Measurements from ENCODE around the gene CCM2L. TPM values are rescaled to one million over a fixed set of nuclear protein-coding genes. Genes with fewer than 3 reads are reported as not detected.

The CCM2L gene
- total RNA-seq, 1 donor = not detected

DNA sequence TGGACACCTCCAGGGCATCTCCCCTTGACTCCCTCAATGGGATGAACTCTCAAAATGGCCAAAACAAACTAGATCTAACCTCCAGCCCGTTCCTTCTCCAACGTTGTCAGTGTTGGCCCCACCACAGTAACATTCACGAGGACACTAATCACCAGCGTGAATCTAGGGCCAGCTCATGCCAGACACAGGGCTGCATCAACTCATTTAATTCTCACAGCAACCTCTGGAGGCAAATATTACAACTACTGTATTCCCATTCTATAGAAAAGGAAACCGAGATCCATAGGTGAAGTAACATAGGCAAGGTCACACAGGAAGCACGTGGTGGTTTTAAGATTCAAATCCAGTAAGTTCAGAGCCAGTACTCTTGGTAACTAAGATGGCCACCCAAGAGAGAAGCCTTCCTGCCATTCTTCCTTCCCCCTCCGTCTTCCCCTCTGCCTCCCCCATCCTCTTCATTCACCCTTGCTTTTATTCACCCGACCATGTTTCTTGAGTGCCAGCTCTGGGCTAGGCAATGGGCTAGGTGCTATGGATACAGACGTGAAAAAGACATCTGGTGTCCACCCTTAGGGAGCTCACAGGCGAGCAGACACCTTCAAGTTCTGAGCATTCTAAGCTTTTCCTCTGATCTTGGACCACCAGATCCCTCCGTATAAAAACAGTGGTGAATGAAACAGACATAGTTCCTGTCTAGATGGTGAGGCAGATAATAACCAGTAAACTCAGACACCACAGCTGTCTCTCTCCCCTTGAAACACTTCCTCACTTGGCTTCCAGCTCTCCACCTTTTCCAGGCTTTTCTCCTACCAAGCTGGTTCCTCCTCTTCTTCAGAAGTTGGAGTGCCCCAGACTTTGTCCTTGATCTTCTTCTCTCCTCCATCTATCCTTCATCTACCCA lies 9.6 kb downstream of the CCM2L start:
- no peaks in the 10 kb centered on the region for H3K9me3 ChIP-seq (ENCODE audit: low read depth, low read length)
- no peak overlapping the region for H3K4me2 ChIP-seq (ENCODE audit: insufficient read depth, low read length)
- no peak overlapping the region for H2AFZ ChIP-seq (ENCODE audit: low read length)
- TF ChIP-seq CTCF (IDR thresholded peaks at IDR 0.05; ENCODE audit: extremely low read depth, low read depth, low read length) = no peak
- H3K27me3 ChIP-seq (ENCODE audit: insufficient read depth, low read length) = peaks cover 56% of the 10 kb centered on the region
- H3K27ac ChIP-seq (ENCODE audit: low read depth, low read length) = no peak overlapping the region
- no peaks in the 10 kb centered on the region for H3K79me2 ChIP-seq (ENCODE audit: insufficient read depth, low read length)
- H3K4me1 ChIP-seq (ENCODE audit: insufficient read depth, low read length) = no peaks in the 10 kb centered on the region
- H3K36me3 ChIP-seq (ENCODE audit: insufficient read depth, low read length) = no peaks in the 10 kb centered on the region
- no peak overlapping the region for H3K4me3 ChIP-seq (ENCODE audit: insufficient read depth, low read length)
- no peaks in the 10 kb centered on the region for H4K20me1 ChIP-seq (ENCODE audit: insufficient read depth, low read length)
- DNase-seq (ENCODE audit: insufficient read length, low spot score, missing footprints) = peak; percentile 57

GRCh38 chr20:32021091-32021490 lies 10.9 kb downstream of the CCM2L start:
- no peak for TF ChIP-seq CTCF (IDR thresholded peaks at IDR 0.05; ENCODE audit: extremely low read depth, low read depth, low read length)
- peak; percentile 87 for DNase-seq (ENCODE audit: insufficient read length, low spot score, missing footprints)
- H3K9me3 ChIP-seq (ENCODE audit: low read depth, low read length) = no peaks in the 10 kb centered on the region
- no peaks in the 10 kb centered on the region for H3K79me2 ChIP-seq (ENCODE audit: insufficient read depth, low read length)
- no peak overlapping the region for H3K4me3 ChIP-seq (ENCODE audit: insufficient read depth, low read length)
- H3K27ac ChIP-seq (ENCODE audit: low read depth, low read length) = no peak overlapping the region
- H2AFZ ChIP-seq (ENCODE audit: low read length) = no peak overlapping the region
- H3K4me2 ChIP-seq (ENCODE audit: insufficient read depth, low read length) = no peak overlapping the region
- H3K36me3 ChIP-seq (ENCODE audit: insufficient read depth, low read length) = no peaks in the 10 kb centered on the region
- H3K4me1 ChIP-seq (ENCODE audit: insufficient read depth, low read length) = no peaks in the 10 kb centered on the region
- no peaks in the 10 kb centered on the region for H4K20me1 ChIP-seq (ENCODE audit: insufficient read depth, low read length)
- peaks cover 64% of the 10 kb centered on the region for H3K27me3 ChIP-seq (ENCODE audit: insufficient read depth, low read length)

DNA sequence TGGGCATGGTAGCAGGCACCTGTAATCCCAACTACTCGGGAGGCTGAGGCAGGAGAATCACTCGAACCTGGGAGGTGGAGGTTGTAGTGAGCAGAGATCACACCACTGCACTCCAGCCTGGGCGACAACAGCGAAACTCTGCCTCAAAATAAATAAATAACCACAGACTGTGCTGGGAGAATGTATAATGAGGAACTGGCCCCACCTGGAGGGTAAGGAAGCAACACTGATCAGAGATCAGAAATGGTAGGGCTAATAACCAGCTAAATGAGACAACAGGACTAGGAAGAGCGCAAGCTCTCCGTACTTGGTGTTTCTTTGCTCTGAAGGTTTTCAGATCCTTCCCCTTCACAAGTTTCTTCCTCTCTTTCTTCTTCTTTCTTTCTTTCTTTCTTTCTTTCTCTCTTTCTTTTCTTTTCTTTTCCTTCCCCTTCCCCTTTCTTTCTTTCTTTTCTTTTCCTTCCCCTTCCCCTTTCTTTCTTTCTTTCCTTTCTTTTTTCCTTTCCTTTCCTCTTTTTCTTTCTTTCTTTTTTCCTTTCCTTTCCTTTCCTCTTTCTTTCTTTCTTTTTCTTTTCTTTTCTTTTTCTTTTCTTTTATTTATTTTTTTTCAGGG lies 14.6 kb downstream of the CCM2L start:
- Histone ChIP-seq H3K79me2 (ENCODE audit: insufficient read depth, low read length) (no peaks in the 10 kb centered on the region), H3K27ac (ENCODE audit: low read depth, low read length) (no peak overlapping the region), H2AFZ (ENCODE audit: low read length) (no peak overlapping the region), H3K27me3 (ENCODE audit: insufficient read depth, low read length) (peaks cover 48% of the 10 kb centered on the region), H3K4me3 (ENCODE audit: insufficient read depth, low read length) (no peak overlapping the region), H3K4me1 (ENCODE audit: insufficient read depth, low read length) (no peaks in the 10 kb centered on the region), H4K20me1 (ENCODE audit: insufficient read depth, low read length) (no peaks in the 10 kb centered on the region), H3K4me2 (ENCODE audit: insufficient read depth, low read length) (no peak overlapping the region), H3K36me3 (ENCODE audit: insufficient read depth, low read length) (no peaks in the 10 kb centered on the region), H3K9me3 (ENCODE audit: low read depth, low read length) (no peaks in the 10 kb centered on the region)
- TF ChIP-seq CTCF (IDR thresholded peaks at IDR 0.05; ENCODE audit: extremely low read depth, low read depth, low read length) = no peak
- no peak for DNase-seq (ENCODE audit: insufficient read length, low spot score, missing footprints)

DNA sequence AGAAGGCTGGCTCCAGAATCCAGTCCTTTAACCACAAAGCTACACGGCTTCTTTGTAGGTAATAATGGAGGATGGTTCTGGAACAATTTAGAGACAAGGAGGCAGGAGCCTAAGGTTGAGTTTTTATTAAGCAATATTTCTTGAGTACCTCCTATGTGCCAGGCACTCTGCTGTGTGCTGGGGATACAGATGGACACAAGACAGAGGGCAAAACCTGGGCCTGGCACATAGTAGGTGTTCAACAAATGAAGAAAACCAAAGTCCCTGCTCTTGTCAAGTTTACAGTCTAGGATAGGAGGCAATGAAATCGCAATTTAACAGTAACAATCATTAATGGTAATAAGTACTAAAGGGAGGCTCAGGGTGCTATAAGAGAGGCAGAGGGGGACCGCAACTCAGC lies 17.4 kb downstream of the CCM2L start:
- Histone ChIP-seq H3K9me3 (ENCODE audit: low read depth, low read length) (no peaks in the 10 kb centered on the region), H2AFZ (ENCODE audit: low read length) (no peak overlapping the region), H3K27ac (ENCODE audit: low read depth, low read length) (no peak overlapping the region), H3K36me3 (ENCODE audit: insufficient read depth, low read length) (no peaks in the 10 kb centered on the region), H3K4me3 (ENCODE audit: insufficient read depth, low read length) (no peak overlapping the region), H3K4me2 (ENCODE audit: insufficient read depth, low read length) (no peak overlapping the region), H3K27me3 (ENCODE audit: insufficient read depth, low read length) (peaks cover 36% of the 10 kb centered on the region), H4K20me1 (ENCODE audit: insufficient read depth, low read length) (no peaks in the 10 kb centered on the region), H3K4me1 (ENCODE audit: insufficient read depth, low read length) (peaks cover 2% of the 10 kb centered on the region), H3K79me2 (ENCODE audit: insufficient read depth, low read length) (no peaks in the 10 kb centered on the region)
- no peak for TF ChIP-seq CTCF (IDR thresholded peaks at IDR 0.05; ENCODE audit: extremely low read depth, low read depth, low read length)
- no peak for DNase-seq (ENCODE audit: insufficient read length, low spot score, missing footprints)

Measured in osteoblast (primary cell).